Spinal cord (tissue), 10 donors: ENCODE data around the gene POLD2. TPM values are rescaled to one million over a fixed set of nuclear protein-coding genes. Genes with fewer than 3 reads are reported as not detected.
A peak's percentile ranks its signal among the peaks of the same experiment; 100 is the strongest.
"Not testable (repeated sequence)": the region's sequence is repeated elsewhere in the genome, so short reads cannot be mapped to it uniquely, and the experiment has no call there.

Source experiments
- DNase-seq, 6 donors: peaks; one replicate each; pipeline versions ENCODE4 v3.0.0 to v3.0.0-alpha.2; 2013 to 2015; ENCODE audit warnings: low spot score in 6 of 6, low read depth in 4 of 6
- H3K27ac ChIP-seq: one replicate; pipeline ENCODE4 v1.5.1; 2013; ENCODE audit warnings: low read depth, low read length, control low read depth
- H3K27me3 ChIP-seq: one replicate; pipeline ENCODE4 v1.6.1; 2013; ENCODE audit warnings: low read length; ENCODE audit not compliant: control insufficient read depth, insufficient read depth
- H3K36me3 ChIP-seq: one replicate; pipeline ENCODE4 v1.6.1; 2013; ENCODE audit warnings: low read length; ENCODE audit not compliant: control insufficient read depth, insufficient read depth
- H3K4me1 ChIP-seq: one replicate; pipeline ENCODE4 v1.6.1; 2013; ENCODE audit warnings: low read length; ENCODE audit not compliant: control insufficient read depth, insufficient read depth
- H3K4me3 ChIP-seq: one replicate; pipeline ENCODE4 v1.5.1; 2013; ENCODE audit warnings: low read depth, low read length, control low read depth
- H3K9me3 ChIP-seq: one replicate; pipeline ENCODE4 v1.6.1; 2013; ENCODE audit warnings: low read length; ENCODE audit not compliant: control insufficient read depth, insufficient read depth
- WGBS: methylation state at CpG from one replicate; pipeline ENCODE4 v1.1.5; 2013; ENCODE audit warnings: missing lambda C conversion rate; ENCODE audit not compliant: insufficient coverage; 5-methylcytosine and 5-hydroxymethylcytosine counted together
- long read RNA-seq, 4 donors: transcript quantifications; one replicate each; lab custom pipeline, GENCODE V29; 2026
- polyA plus RNA-seq, 2 donors: library from polyadenylated mRNA; unstranded; fragments of 120-200 nt; gene quantifications; one replicate each; pipeline ENCODE4 v1.2.1, GENCODE V29; 2013; ENCODE audit not compliant: insufficient read length in 2 of 2
- total RNA-seq, 2 donors: library from RNA; depleted of rRNA in 1 of 2; stranded (reverse); fragments of 120-200 nt in 1 of 2; fragments of >200 nt in 1 of 2; gene quantifications; one replicate each; pipeline versions ENCODE4 v1.2.3 to v1.2.4, GENCODE V29; 2013 to 2014
- donor health status: healthy.

The POLD2 gene
- total RNA-seq (10 to 100 TPM; 40.7 to 94.7 TPM), polyA plus RNA-seq (100 to 1,000 TPM; 106 to 115 TPM)
- long read RNA-seq, donor 1, transcript POLD2-207 (11 exons, 1,659 nt), result minor isoform, 6 of 46 reads
- long read RNA-seq, donor 1, transcript POLD2-218 (11 exons, 1,619 nt), result major isoform, 32 of 46 reads
- long read RNA-seq, donor 1, partial matches to known transcripts, result 6 of 46 reads
- long read RNA-seq, donor 1, other reads (novel, unspliced or antisense), result 0 of 46 reads
- long read RNA-seq, donor 2, transcript POLD2-218 (11 exons, 1,619 nt), result major isoform, 10 of 21 reads
- long read RNA-seq, donor 2, partial matches to known transcripts, result 6 of 21 reads
- long read RNA-seq, donor 2, other reads (novel, unspliced or antisense), result 0 of 21 reads
- long read RNA-seq, donor 3, transcript POLD2-218 (11 exons, 1,619 nt), result major isoform, 6 of 10 reads
- long read RNA-seq, donor 3, partial matches to known transcripts, result 0 of 10 reads
- long read RNA-seq, donor 3, other reads (novel, unspliced or antisense), result 0 of 10 reads
- long read RNA-seq, donor 4, transcript POLD2-216 (2 exons, 528 nt), result minor isoform, 6 of 67 reads
- long read RNA-seq, donor 4, transcript POLD2-218 (11 exons, 1,619 nt), result major isoform, 22 of 67 reads
- long read RNA-seq, donor 4, partial matches to known transcripts, result 32 of 67 reads
- long read RNA-seq, donor 4, other reads (novel, unspliced or antisense), result 0 of 67 reads

GRCh38 chr7:44123190-44124003 lies at the start of gene POLD2:
TSS of gene POLD2 (minus strand) at chr7:44123548. CDS start at chr7:44122053, 1,495 bp downstream.
- Histone ChIP-seq H3K36me3 (peaks cover 26% of the 10 kb centered on the region), H3K27ac (peak within 1 kb of the TSS; percentile 94), H3K4me1 (peaks cover 23% of the 10 kb centered on the region), H3K9me3 (peaks cover 2% of the 10 kb centered on the region), H3K27me3 (no peaks in the 10 kb centered on the region), H3K4me3 (peak within 1 kb of the TSS; percentile 78)
- peak; percentile 86 to 99 (median 96) for DNase-seq
- WGBS, result under 1% methylated on average over 86 of the region's 86 CpGs

GRCh38 chr7:44172803-44173424 lies 49.6 kb upstream of the POLD2 start:
- peak in 2 of 6 donors; percentile 35 to 61 for DNase-seq
- Histone ChIP-seq H3K4me3 (no peak overlapping the region), H3K9me3 (no peaks in the 10 kb centered on the region), H3K4me1 (peaks cover 5% of the 10 kb centered on the region), H3K27ac (no peak overlapping the region), H3K36me3 (no peaks in the 10 kb centered on the region), H3K27me3 (no peaks in the 10 kb centered on the region)
- 37% methylated on average over 2 of the region's 6 CpGs for WGBS

- no peak overlapping the region for H3K27ac ChIP-seq
Observed at GRCh38 chr7:44172352-44172751, 49.0 kb upstream of the POLD2 start.

GRCh38 chr7:44171901-44172300 lies 48.6 kb upstream of the POLD2 start:
- DNase-seq, H3K27ac ChIP-seq, H3K36me3 ChIP-seq, H3K27me3 ChIP-seq, H3K4me3 ChIP-seq, H3K4me1 ChIP-seq, H3K9me3 ChIP-seq: not testable (repeated sequence)
- 88% methylated on average over 6 of the region's 9 CpGs for WGBS

More at GRCh38 chr7:44172352-44172751, 49.0 kb upstream of the POLD2 start:
- Histone ChIP-seq H3K36me3 (no peaks in the 10 kb centered on the region), H3K4me1 (no peaks in the 10 kb centered on the region), H3K4me3 (no peak overlapping the region), H3K27me3 (no peaks in the 10 kb centered on the region), H3K9me3 (no peaks in the 10 kb centered on the region)
- no peak for DNase-seq

GRCh38 chr7:44167920-44168319 lies 44.6 kb upstream of the POLD2 start:
- Histone ChIP-seq H3K9me3 (no peaks in the 10 kb centered on the region), H3K27me3 (no peaks in the 10 kb centered on the region), H3K27ac (no peak overlapping the region), H3K4me3 (no peak overlapping the region), H3K4me1 (no peaks in the 10 kb centered on the region), H3K36me3 (no peaks in the 10 kb centered on the region)
- DNase-seq, result no peak

- no peak overlapping the region for H3K4me3 ChIP-seq
- H3K27me3 ChIP-seq, result no peaks in the 10 kb centered on the region
- no peak for DNase-seq
- H3K9me3 ChIP-seq, result no peaks in the 10 kb centered on the region
- 80% methylated on average over 1 of the region's 1 CpG for WGBS
- H3K4me1 ChIP-seq, result peaks cover 3% of the 10 kb centered on the region
- no peak overlapping the region for H3K27ac ChIP-seq
- H3K36me3 ChIP-seq, result no peaks in the 10 kb centered on the region
Observed at GRCh38 chr7:44163591-44163990, 40.2 kb upstream of the POLD2 start.

- H3K9me3 ChIP-seq, result no peaks in the 10 kb centered on the region
- no peak overlapping the region for H3K27ac ChIP-seq
- H3K4me3 ChIP-seq, result no peak overlapping the region
- no peaks in the 10 kb centered on the region for H3K36me3 ChIP-seq
- no peaks in the 10 kb centered on the region for H3K27me3 ChIP-seq
- DNase-seq, result no peak
- H3K4me1 ChIP-seq, result peaks cover 9% of the 10 kb centered on the region
- WGBS, result no CpG with 5 or more reads among the region's 1 CpG
Observed at GRCh38 chr7:44162785-44163395, 39.5 kb upstream of the POLD2 start.

- H3K4me1 ChIP-seq, result peaks cover 12% of the 10 kb centered on the region
- no peak for DNase-seq
- H3K9me3 ChIP-seq, result no peaks in the 10 kb centered on the region
- H3K36me3 ChIP-seq, result no peaks in the 10 kb centered on the region
- no peaks in the 10 kb centered on the region for H3K27me3 ChIP-seq
- no peak overlapping the region for H3K27ac ChIP-seq
- 89% methylated on average over 4 of the region's 4 CpGs for WGBS
- no peak overlapping the region for H3K4me3 ChIP-seq
Observed at GRCh38 chr7:44162179-44162578, 38.8 kb upstream of the POLD2 start.

- Histone ChIP-seq H3K9me3 (no peaks in the 10 kb centered on the region), H3K4me3 (no peak overlapping the region), H3K4me1 (peaks cover 12% of the 10 kb centered on the region), H3K27ac (no peak overlapping the region), H3K27me3 (no peaks in the 10 kb centered on the region), H3K36me3 (no peaks in the 10 kb centered on the region)
- 100% methylated on average over 2 of the region's 2 CpGs for WGBS
- no peak for DNase-seq
Observed at GRCh38 chr7:44161371-44161770, 38.0 kb upstream of the POLD2 start.
